IPS DF 4.7 (cell line): ENCODE results near the gene COMT.
"Not testable (repeated sequence)": the region's sequence is repeated elsewhere in the genome, so short reads cannot be mapped to it uniquely, and the experiment has no call there.

ENCODE experiments used
- DNase-seq: peaks from one replicate; pipeline ENCODE4 v3.0.0-alpha.2; 2013; ENCODE audit warnings: low spot score; ENCODE audit errors: extremely low read depth

COMT gene

DNA sequence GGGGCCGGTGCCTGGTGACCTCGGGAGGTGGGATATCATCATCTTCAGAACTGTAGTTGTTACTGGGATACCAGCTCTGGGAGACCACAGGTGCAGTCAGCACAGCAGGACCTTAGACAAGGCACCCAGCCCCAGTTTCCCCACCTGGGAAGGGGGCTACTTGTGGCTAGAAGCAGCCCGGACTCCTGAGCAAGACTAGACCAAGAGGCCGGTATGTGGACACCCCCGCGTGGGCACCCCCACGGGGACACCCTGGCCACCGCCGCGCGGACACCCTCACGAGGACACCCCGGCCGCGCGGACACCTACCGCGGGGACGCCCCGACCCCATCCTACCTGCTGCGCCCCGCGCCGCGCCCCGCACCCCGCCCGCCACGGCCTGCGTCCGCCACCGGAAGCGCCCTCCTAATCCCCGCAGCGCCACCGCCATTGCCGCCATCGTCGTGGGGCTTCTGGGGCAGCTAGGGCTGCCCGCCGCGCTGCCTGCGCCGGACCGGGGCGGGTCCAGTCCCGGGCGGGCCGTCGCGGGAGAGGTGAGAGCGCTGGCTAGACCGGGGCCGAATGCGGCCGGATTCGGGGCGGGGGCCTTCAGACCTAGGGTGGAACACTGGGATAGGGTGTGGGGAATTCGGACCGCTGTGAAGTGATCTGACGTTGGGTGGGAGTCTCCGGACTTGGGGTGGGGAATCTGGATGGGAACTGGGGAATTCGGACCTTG, at the start of gene COMT, which contains the start of gene TXNRD2:
Gene COMT (plus strand): TSS at position 408 of the 718 bp plus-strand sequence. CDS start 20,755 bp downstream, outside the sequence.
Gene TXNRD2 (minus strand): TSS at position 454 of the 718 bp plus-strand sequence. CDS start 15 bp downstream, at position 439.
- DNase-seq = no peak

DNA sequence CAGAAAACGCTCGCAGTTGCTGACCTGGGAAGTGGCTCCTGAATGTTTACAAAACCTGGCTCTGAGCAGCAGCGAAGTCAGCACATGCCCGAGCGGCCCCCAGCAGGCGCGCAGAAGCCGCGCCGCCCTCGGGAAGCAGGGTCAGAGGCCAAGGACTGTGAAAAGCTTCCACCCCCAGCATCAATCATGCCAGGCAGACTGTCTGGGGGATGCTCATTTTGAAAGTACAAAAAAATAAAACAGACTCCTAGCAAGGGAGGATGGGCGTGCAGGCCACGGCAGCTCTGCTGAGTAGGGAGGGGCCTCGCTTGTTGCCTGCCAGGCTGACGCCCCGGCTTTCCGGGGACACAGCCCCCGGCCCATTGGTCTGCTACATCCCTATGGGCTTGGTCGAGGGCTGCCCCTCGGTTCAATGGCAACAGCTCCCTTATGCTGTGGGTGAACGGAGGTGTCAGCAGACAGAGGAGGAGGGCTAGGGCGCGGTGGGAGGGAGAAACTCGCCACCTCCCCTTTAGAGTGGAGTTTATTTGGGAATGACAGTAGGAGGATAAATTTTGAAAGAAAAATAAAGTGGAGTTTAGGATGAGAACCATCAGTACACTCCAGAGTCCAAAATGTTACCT, 49.2 kb upstream of the COMT start:
- no peak for DNase-seq

DNA sequence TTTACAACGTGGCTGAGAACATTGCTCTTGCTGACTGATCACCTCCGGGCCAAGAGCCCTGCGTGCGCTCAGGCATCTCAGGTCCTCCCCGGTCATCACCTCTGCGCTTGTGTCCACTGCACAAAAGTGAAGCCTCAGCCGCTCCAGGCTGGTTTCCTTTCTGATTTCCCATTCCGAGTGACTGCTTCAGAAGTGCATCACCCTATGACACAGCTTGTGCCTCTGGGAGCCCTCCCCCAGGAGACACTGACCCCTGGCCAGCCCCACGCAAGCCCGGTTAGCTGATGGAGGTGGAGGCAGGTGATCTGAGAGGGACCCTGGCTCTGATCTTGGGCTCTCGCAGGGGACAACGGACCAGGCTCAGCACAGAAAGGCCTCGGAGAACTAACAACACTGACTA, 48.6 kb upstream of the COMT start:
- no peak for DNase-seq

DNA sequence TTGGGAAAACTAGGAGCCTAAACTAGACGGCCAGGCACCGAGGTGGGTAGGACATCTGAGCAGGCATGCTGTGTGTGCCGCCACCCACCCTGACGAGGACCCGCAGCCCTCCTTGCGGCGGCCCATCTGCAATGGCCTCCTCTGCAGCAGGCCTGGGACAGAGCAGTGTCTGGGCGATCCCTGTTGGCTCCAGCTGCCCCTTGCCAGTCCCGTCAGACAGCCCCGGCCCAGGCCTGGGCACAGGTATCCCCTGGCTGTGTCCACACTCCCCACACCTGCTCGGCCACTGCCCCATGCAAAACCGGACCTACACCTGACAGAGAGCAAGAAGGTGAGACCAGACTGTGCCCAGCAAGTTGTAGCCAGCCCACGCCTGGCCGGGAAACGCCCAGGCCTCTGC, 48.2 kb upstream of the COMT start:
- DNase-seq = no peak

DNA sequence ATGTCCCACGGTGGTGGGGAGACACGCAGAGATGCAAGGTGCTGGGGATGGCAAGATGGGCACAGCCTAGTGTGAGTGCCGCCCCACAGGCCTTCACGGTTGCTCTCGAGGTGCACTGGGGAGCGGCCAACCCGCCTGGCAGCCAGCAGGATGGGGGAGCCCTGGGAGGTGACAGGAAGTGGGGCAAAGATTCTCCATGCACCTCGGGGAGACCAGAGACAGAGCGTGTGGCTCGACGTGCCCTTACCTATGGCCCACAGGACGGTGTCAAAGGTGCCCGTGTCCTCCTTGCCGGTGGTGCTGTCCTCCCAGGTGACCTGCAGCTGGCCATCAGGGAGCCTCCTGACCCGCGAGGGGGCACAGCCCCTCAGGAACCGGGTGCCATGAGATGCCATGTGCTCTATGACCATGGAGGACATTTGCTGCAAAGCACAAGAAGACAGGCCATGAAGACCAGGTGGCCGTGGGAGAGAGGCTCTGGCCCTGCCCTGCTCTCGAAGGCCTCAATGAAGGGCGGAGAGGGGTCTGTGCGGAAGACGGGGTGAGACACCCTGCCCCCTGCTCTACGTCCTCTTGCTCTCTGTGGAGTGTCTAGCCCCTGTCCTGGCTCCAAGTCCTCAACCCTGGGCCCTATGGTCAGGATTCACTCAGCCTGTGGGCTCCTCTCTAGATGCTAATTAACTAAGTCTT, 46.3 kb upstream of the COMT start:
- DNase-seq = no peak

DNA sequence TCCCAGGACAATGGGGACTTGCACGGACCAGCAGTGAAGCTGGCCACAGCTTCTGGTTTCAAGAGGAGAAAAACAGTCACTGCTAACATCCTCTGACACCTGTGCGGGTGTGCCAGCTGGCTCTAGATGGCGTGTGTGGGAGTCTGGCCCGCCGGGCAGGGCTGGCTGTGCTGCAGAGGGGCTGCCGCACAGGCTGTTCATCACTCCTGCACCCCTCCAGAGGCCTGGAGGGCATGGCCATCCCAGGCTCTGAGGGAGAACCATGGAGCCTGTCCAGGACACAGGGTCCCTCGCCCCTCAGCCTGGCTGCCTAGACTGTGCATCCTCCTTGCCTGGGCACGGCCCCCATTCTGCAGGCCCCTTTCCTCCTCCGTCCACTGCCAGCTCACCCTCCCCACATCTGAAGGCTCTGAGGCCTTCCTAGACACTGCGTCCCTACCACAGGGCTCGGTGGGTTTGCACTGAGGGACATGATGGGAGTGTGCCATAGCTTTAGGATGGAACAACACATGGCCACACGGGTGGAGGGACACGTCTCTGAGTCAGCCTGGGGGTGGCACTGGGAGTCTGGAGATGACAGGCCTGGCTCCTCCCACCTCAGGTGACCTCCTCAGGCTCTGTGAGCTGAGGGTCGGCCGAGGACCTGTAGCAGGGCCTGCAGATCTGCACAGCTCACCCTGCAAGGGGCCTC, 44.8 kb upstream of the COMT start:
- DNase-seq = no peak

DNA sequence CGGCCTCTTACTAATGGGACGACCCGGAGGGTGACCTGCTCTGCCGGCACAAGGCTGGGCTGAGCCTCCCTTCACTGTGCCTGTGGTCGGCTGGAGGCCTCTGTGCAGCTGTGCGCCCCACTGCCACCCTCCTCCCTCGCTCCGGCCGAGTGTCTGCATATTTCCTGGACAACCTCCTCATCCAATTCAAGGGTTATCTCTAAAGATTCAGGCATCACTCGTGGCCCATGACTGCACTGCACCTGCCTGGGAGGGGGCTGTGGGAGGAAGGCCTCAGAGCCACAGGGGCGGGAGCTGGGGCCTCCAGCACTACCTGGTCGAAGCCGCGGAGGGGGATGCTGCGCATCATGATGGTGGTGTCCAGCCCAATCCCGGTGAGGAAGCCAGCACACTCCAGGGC, 43.8 kb upstream of the COMT start:
- DNase-seq = no peak

DNA sequence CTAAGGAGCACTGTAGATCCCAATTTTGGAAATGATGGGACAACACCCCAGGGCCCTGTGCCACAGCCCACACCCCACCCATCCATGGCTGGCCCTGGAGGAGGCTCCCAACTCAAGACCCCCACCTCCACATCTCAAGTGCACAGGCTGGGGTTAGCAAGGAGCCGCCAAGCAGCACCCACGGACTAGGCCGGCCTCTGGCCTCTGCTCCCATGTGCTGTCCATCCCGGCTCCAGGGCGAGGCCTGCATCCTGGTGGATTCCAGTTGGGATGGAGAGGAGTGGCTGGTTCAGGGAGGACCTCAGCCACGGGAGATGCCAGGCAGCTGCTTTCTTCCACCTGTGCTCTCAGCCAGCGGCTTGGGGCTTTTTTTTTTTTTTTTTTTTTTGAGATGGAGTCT, 43.4 kb upstream of the COMT start:
- DNase-seq = no peak

DNA sequence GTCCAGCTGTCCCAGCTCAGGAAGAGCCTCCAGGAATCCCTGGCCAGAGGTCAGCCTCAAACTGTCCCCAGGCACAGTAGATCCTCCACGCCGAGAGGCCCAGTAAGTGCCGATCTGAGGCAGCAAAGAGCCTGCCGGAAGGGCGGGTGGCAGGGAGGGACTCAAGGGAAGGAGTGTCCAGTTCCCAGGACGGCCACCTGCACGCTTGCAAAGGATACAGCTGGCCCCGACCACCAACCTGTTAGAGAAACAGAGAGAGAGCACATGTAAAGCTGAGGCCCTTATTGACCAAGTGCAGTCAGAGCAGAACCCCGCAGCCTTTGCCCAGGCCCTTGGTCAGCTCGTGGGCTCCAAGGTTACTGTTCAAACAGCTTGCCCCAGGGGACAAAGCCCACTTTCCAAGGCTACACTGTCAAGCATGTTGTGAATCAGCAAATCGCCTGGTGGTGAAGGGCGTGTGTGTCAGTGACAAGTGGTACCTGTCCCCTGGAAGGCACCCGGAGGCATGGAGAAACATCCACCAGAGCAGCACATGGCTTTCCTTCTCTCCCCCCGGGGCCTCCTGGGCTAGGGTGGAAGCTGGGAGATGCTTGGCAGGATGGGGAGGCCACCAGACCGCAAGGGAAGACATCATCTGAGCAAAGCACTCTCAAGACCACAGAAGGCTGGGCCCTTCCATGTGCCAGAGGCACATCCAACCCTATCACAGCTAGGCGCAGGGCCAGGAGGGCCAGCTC, 42.6 kb upstream of the COMT start:
- DNase-seq = no peak

DNA sequence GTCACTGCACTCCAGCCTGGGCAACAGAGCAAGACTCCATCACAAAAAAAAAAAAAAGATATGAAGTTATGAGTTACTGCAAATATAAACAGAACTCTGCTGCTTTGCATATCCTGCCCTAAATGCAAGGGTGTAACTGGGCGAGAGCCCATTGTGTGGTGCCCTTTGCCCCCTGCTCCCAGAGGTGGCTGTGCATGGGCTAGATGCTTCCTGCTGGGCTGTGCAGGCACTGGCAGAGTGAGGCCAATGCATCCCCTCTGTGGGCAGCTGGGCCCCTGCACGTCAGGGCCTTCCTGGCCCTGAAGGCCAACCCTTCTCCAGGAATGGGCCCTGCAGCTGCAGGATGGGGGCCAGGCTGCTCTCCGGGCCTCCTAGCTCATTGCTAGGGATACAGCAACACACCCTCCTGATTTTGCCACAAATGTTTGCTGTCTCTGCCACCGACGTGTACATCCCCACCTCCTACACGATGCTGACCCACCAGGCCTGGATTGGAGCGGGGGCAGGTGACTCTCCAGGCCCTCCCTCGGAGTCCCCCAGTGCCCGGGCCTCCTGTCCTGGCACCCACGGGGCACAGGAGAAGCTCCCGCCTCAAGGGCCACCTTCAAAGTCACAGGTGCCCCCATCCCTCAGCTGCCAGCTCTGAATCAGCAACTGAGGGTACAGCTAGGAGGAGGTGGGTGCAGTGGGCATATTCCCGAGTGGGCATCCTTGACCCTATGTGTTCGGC, 40.7 kb upstream of the COMT start:
- DNase-seq = no peak

DNA sequence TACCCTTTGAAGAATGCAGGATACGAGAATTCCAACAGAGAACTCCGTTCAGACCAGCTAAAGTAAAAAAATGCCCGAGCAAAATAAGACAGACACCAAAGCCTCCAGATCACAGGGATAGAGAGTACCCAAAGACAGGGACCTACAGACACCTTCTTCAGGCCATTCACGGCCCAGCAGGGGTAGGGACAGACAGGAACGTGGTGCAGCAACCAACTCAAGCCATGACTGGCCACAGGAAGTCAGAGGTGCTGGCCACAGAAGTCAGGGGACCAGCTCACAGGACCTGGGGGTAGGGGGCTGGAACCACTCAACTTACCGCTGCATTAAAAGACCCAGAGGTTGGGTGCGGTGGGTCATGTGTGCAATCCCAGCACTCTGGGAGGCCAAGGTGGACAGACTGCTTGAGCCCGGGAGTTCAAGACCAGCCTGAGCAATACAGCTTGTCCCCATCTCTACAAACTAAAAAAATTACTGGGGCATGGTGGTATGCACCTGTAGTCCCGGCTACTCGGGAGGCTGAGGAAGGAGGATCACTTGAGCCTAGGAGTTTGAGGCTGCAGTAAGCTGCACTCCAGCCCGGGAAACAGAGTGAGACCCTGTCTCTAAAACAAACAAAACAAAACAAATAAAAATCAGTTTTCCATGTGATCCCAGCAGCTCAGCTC, 39.9 kb upstream of the COMT start:
- no peak for DNase-seq

DNA sequence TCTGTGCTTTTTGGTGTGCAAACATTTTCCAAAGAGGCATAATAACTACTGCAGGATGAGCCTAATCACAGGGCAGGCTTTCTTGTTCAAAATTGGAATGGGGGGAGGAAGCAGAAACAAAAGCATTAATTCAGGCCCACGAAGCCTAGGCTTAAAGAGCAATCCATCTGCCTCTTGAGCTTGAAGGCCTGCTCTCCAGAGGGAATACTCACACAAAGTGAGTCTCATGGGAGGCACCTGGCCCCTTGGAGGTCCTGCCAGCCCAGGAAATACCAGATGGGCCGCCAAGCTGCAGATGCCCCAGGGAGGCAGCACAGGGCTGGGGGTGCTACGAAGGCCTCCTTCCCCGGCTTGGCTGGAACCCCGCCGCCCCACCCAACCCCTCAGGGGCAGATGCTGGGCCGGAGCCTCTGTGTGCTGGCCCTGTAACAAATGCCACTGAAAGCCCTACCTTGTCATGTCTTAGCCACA, 39.3 kb upstream of the COMT start:
- no peak for DNase-seq

DNA sequence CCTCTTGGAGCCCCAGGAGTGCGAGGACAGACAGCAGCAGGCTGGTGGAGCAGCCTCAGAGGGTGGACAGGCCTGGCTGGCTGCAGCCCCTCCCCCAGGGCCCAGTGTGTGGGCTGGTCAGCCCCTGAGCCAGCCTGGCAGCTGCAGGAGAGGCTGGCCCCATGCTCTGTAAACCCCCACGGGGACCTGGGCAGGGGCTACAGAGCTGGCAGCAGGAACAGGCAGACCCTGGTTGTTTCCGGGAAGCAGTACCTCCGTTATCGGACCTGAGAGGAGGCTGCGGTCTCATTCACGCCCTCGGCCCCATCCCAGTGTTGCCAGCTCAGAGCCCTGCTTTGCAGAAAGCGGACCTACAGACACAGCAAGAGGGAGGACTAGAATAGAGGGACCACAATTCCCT, 38.5 kb upstream of the COMT start:
- no peak for DNase-seq

DNA sequence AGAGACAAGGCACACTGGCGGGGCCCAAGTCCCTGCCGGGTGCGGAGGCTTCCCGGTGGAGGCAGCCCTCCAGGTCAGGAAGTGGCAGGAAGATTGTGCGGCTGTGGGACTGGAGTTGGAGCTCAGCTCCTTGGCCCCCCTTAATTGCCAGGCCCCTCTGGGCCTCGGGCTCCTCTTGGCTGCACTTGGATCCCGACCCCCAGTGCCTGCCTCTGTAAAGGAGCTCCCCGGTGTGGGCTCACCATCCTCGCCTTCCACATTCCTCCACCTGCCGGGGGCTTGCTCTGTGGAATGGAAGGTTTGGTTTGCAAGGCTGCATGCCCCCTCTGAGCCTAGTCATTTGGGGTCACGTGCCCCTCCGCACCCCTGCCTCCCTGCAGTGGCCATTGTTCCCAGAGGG, 38.1 kb upstream of the COMT start:
- no peak for DNase-seq

DNA sequence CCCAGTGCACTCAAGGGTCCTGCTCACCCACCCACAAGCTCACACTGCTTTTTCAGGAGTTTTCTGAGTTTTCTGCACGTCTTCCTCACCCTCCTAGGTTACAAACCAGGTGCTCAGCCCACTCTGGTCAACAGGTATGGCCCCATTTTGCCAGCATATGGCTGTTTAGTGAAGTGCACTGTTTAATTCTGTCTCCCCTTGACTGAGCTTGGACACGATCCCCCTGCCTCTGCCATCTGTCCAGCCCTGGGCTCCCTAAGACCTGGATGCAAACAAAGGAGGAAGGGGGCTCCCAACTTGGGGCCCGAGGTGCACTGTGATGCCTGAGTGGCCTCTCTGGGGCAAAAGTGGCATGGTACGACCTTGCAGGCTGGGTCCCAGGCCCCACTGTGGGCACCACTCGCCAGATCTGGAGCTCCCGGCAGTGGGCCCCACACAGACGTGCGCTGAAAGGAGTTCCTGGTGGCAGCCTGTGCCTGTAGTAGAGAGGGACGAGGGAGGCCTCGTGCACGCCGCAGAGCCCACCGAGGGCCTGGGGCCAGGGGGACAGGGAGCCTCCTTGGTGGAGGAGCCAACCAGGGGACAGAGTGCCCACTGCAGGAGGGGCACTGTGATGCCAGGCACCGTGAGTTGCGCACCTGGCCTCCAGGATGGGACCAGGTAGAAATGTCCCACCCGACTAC, 37.3 kb upstream of the COMT start:
- DNase-seq = no peak

DNA sequence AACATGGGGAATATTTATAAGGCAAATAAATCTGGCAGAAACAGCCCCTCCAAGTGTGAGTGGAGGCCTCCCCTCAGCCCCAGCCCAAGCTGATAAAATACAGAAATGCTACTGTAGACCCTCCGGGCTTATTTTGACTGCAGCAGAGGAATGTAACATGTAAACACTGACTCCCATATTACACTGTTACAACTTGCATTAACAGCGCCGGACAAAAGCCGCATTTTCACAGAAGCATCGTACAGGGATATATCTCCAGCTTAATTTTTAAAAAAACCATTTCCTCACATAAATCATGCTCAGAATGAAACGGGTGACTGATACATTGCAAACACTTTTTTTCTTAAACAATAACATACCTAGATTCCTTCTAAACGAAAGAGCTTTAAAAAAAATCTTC, 36.6 kb upstream of the COMT start:
- DNase-seq = no peak

DNA sequence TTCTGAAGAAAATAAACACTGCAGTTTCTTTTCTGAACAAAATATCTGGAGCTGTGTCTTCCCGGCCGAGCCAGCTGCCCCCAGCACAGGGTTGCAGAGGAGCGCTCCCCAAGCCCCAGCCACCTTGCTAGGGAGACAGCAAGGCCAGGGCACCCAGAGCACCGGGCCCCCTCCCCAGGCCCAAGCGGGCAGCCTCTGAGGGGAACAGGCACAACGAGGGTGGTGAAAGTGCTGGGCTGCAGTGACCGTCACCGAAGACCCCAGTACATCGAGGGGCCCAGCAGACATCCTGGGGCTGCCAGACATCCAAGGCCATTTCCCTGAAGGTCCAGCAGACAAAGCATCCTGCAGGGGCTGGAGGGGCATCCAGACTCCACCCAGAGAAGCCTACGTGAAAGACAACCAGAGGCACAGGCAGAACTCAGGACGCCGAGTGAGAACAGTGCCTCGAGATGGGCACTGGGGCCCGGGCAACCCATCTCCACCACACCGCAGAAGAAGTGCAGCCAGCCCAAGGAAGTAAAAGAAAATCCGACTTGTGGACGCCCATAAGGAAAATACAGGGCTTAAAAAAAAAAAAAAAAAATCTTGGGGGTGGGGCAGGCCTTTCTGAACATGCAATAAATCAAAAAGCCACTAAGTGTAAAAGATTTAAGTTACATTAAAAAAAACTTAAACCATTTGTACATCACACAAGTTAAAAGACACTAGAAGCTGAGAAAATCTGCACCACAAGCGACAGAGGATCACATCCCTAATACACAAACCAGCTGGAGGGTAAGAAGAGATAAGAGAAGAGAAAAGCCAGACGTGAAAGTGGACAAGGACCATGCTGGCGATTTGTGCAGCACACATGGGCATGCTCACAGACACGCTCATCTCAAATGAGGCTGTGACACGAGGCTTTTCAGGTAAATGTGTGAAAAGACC, 36.0 kb upstream of the COMT start:
- DNase-seq = no peak

DNA sequence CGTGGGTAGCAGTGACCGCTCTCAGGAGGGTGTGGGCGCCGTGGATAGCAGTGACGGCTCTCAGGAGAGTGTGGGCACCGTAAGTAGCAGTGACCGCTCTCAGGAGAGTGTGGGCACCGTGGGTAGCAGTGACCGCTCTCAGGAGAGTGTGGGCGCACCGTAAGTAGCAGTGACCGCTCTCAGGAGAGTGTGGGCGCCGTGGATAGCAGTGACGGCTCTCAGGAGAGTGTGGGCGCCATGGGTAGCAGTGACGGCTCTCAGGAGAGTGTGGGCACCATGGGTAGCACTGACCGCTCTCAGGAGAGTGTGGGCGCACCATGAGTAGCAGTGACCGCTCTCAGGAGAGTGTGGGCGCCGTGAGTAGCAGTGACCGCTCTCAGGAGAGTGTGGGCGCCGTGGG, 34.7 kb upstream of the COMT start:
- DNase-seq = not testable (repeated sequence)
